ENCODE data around the gene CHST15. TPM values are rescaled to one million over a fixed set of nuclear protein-coding genes. Genes with fewer than 3 reads are reported as not detected.

CHST15 gene
- polyA plus RNA-seq, 2 donors, result 1.4 to 3.7 TPM

DNA sequence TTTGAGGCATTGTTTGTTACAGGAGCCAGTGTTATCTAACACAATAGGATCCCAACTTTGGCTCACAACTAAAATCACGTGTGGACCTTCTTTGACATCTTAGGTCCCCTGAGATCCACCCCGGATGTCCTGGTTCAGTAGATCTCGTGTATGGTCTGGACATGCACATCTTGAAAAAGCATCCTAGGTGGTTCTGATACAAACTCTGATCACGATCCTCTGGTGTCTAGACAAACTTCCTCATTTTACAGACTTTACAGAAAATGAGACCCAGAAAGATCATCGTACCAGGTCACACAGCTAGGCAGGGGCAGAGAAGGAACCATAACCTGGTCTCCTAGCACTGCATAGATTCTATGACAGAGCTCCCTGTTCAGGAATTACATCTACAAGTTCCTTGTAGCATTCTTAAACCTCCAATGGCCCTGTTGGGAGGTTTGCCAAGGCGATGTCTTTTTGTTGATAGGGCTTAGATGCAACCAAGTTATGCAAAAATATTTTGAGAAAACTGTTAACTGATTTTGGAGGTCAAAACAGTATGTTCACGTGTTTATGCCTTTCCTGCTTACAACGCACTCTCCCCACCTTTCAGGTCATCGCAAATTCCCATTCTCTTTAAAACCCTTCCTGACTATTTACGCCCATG lies 30.8 kb upstream of the CHST15 start:
- WGBS, 2 donors, result 73 to 75% methylated on average over 10 of the region's 10 CpGs
- Histone ChIP-seq H3K4me1 (ENCODE audit: control insufficient read depth in 2 of 2, insufficient read depth in 2 of 2, low read length in 1 of 2) (no peaks in the 10 kb centered on the region), H3K4me3 (ENCODE audit: low read depth in 1 of 2, low read length in 2 of 2) (no peak overlapping the region), H3K9me3 (ENCODE audit: control insufficient read depth in 2 of 2, insufficient read depth in 1 of 2, low read depth in 1 of 2, low read length in 1 of 2) (no peaks in the 10 kb centered on the region), H3K27me3 (ENCODE audit: control insufficient read depth in 1 of 2, insufficient read depth in 2 of 2, low read length in 2 of 2) (no peaks in the 10 kb centered on the region), H3K36me3 (ENCODE audit: control insufficient read depth in 2 of 2, insufficient read depth in 2 of 2, low read length in 1 of 2) (no peaks in the 10 kb centered on the region), H3K27ac (ENCODE audit: low read depth in 2 of 2, low read length in 1 of 2) (no peak overlapping the region)

DNA sequence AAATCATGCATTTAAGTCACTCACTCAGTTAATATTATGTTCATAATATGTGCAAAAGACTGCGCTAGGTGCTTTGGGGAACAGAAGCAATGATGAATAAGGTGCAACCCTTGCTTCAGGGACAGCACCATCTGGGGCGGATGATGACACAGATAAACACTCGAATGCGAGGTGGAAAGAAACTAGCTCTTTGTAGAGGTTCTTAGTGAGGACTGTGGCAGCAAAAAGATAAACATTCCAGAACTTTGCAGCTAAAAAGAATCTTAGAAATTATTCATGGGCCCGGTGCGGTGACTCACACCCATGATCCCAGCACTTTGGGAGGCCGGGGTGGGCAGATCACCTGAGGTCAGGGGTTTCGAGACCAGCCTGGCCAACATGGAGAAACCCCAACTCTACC lies 29.8 kb upstream of the CHST15 start:
- H3K4me3 ChIP-seq (ENCODE audit: low read depth in 1 of 2, low read length in 2 of 2), result no peak overlapping the region
- 85 to 86% methylated on average over 8 of the region's 8 CpGs for WGBS, 2 donors
- H3K4me1 ChIP-seq (ENCODE audit: control insufficient read depth in 2 of 2, insufficient read depth in 2 of 2, low read length in 1 of 2), result no peaks in the 10 kb centered on the region
- H3K9me3 ChIP-seq (ENCODE audit: control insufficient read depth in 2 of 2, insufficient read depth in 1 of 2, low read depth in 1 of 2, low read length in 1 of 2), result no peaks in the 10 kb centered on the region
- H3K27me3 ChIP-seq (ENCODE audit: control insufficient read depth in 1 of 2, insufficient read depth in 2 of 2, low read length in 2 of 2), result no peaks in the 10 kb centered on the region
- no peaks in the 10 kb centered on the region for H3K36me3 ChIP-seq (ENCODE audit: control insufficient read depth in 2 of 2, insufficient read depth in 2 of 2, low read length in 1 of 2)
- H3K27ac ChIP-seq (ENCODE audit: low read depth in 2 of 2, low read length in 1 of 2), result no peak overlapping the region

DNA sequence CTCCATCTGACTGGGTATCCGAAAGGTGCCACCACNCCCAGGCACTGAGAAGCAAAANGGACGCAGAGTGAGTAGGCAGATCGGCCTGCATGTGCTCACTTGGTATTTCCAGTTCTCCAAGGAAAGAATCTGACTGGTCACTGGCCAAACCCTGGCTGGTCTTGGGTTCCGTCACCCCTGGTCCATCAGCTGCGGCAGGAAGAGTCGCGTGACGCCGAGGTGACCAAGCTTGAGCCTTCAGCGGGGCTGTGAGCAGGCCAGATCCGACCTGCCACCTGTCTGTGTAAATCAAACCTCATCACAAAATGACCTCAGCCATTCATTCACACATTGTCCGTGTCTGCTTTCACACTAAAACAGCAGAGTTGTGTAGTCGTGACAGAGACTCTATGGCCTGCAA lies 28.8 kb upstream of the CHST15 start:
- H3K36me3 ChIP-seq (ENCODE audit: control insufficient read depth in 2 of 2, insufficient read depth in 2 of 2, low read length in 1 of 2), result no peaks in the 10 kb centered on the region
- WGBS, 2 donors, result 91 to 94% methylated on average over 13 of the region's 13 CpGs
- no peaks in the 10 kb centered on the region for H3K4me1 ChIP-seq (ENCODE audit: control insufficient read depth in 2 of 2, insufficient read depth in 2 of 2, low read length in 1 of 2)
- no peak overlapping the region for H3K27ac ChIP-seq (ENCODE audit: low read depth in 2 of 2, low read length in 1 of 2)
- no peaks in the 10 kb centered on the region for H3K9me3 ChIP-seq (ENCODE audit: control insufficient read depth in 2 of 2, insufficient read depth in 1 of 2, low read depth in 1 of 2, low read length in 1 of 2)
- no peak overlapping the region for H3K4me3 ChIP-seq (ENCODE audit: low read depth in 1 of 2, low read length in 2 of 2)
- no peaks in the 10 kb centered on the region for H3K27me3 ChIP-seq (ENCODE audit: control insufficient read depth in 1 of 2, insufficient read depth in 2 of 2, low read length in 2 of 2)

DNA sequence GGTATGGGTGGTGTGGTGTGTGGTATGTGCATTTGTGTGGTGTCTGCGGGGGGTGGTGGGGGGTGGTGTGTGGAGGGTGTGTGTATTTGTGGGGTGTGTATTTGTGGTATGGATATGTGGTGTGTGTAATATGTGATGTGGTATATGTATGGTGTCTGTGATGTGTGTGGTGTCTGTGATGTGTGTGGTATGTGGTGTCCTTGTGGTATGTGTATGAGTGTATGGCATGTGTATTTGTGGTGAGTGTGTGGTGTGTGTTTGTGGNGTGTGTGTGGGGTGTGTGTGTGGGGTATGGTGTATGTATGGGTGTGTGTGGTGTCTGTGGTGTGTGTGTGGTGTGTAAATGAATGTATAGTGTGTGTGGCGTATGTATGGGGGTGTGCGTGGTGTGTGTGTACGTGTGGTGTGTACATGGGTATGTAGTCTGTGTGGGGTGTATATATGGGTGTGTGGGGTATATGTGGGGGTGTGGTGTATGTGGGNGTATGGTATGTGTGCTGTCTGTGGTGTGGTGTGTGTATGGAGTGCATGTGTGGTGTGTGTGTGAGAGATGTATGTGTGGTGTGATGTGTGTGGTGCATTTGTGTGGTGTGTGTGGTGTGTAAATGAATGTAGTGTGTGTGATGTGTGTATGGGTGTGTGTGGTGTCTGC lies 27.1 kb upstream of the CHST15 start:
- H3K27ac ChIP-seq (ENCODE audit: low read depth in 2 of 2, low read length in 1 of 2), result no peak overlapping the region
- WGBS, 2 donors, result 90 to 92% methylated on average over 4 of the region's 4 CpGs
- H3K27me3 ChIP-seq (ENCODE audit: control insufficient read depth in 1 of 2, insufficient read depth in 2 of 2, low read length in 2 of 2), result no peaks in the 10 kb centered on the region
- H3K9me3 ChIP-seq (ENCODE audit: control insufficient read depth in 2 of 2, insufficient read depth in 1 of 2, low read depth in 1 of 2, low read length in 1 of 2), result no peaks in the 10 kb centered on the region
- H3K4me3 ChIP-seq (ENCODE audit: low read depth in 1 of 2, low read length in 2 of 2), result no peak overlapping the region
- no peaks in the 10 kb centered on the region for H3K36me3 ChIP-seq (ENCODE audit: control insufficient read depth in 2 of 2, insufficient read depth in 2 of 2, low read length in 1 of 2)
- H3K4me1 ChIP-seq (ENCODE audit: control insufficient read depth in 2 of 2, insufficient read depth in 2 of 2, low read length in 1 of 2), result no peaks in the 10 kb centered on the region

DNA sequence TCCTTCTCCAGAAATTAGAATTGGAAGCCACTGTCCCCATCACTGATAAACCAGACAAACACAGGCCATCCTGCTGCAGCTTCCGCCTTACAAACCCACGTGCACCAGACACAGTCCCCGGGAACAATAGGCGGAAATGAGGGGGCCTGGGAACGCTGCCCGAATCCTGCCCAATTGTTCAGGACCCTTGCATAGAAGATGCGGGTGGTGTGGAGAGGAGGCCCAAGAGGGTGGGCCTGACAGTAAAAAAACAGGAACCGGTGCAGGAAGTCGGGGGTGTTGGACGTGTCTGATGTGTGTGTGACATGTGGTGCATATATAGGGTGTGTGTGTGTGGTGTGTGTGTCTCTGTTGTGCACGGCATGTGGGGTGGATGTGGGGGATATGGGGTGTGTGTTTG lies 26.5 kb upstream of the CHST15 start:
- Histone ChIP-seq H3K4me3 (ENCODE audit: low read depth in 1 of 2, low read length in 2 of 2) (no peak overlapping the region), H3K27me3 (ENCODE audit: control insufficient read depth in 1 of 2, insufficient read depth in 2 of 2, low read length in 2 of 2) (no peaks in the 10 kb centered on the region), H3K36me3 (ENCODE audit: control insufficient read depth in 2 of 2, insufficient read depth in 2 of 2, low read length in 1 of 2) (no peaks in the 10 kb centered on the region), H3K4me1 (ENCODE audit: control insufficient read depth in 2 of 2, insufficient read depth in 2 of 2, low read length in 1 of 2) (no peaks in the 10 kb centered on the region), H3K27ac (ENCODE audit: low read depth in 2 of 2, low read length in 1 of 2) (no peak overlapping the region), H3K9me3 (ENCODE audit: control insufficient read depth in 2 of 2, insufficient read depth in 1 of 2, low read depth in 1 of 2, low read length in 1 of 2) (no peaks in the 10 kb centered on the region)
- WGBS, 2 donors, result 58 to 71% methylated on average over 11 of the region's 11 CpGs

GRCh38 chr10:124119216-124119615 lies 25.8 kb upstream of the CHST15 start:
- Histone ChIP-seq H3K4me3 (ENCODE audit: low read depth in 1 of 2, low read length in 2 of 2) (no peak overlapping the region), H3K36me3 (ENCODE audit: control insufficient read depth in 2 of 2, insufficient read depth in 2 of 2, low read length in 1 of 2) (no peaks in the 10 kb centered on the region), H3K27me3 (ENCODE audit: control insufficient read depth in 1 of 2, insufficient read depth in 2 of 2, low read length in 2 of 2) (no peaks in the 10 kb centered on the region), H3K9me3 (ENCODE audit: control insufficient read depth in 2 of 2, insufficient read depth in 1 of 2, low read depth in 1 of 2, low read length in 1 of 2) (no peaks in the 10 kb centered on the region), H3K27ac (ENCODE audit: low read depth in 2 of 2, low read length in 1 of 2) (no peak overlapping the region), H3K4me1 (ENCODE audit: control insufficient read depth in 2 of 2, insufficient read depth in 2 of 2, low read length in 1 of 2) (no peaks in the 10 kb centered on the region)
- 64 to 71% methylated on average over 4 of the region's 4 CpGs for WGBS, 2 donors

GRCh38 chr10:124117833-124118232 lies 24.4 kb upstream of the CHST15 start:
- WGBS, 2 donors, result 84 to 89% methylated on average over 6 of the region's 6 CpGs
- no peaks in the 10 kb centered on the region for H3K4me1 ChIP-seq (ENCODE audit: control insufficient read depth in 2 of 2, insufficient read depth in 2 of 2, low read length in 1 of 2)
- no peak overlapping the region for H3K4me3 ChIP-seq (ENCODE audit: low read depth in 1 of 2, low read length in 2 of 2)
- no peaks in the 10 kb centered on the region for H3K27me3 ChIP-seq (ENCODE audit: control insufficient read depth in 1 of 2, insufficient read depth in 2 of 2, low read length in 2 of 2)
- H3K9me3 ChIP-seq (ENCODE audit: control insufficient read depth in 2 of 2, insufficient read depth in 1 of 2, low read depth in 1 of 2, low read length in 1 of 2), result no peaks in the 10 kb centered on the region
- no peak overlapping the region for H3K27ac ChIP-seq (ENCODE audit: low read depth in 2 of 2, low read length in 1 of 2)
- H3K36me3 ChIP-seq (ENCODE audit: control insufficient read depth in 2 of 2, insufficient read depth in 2 of 2, low read length in 1 of 2), result no peaks in the 10 kb centered on the region

- no peak overlapping the region for H3K4me3 ChIP-seq (ENCODE audit: low read depth in 1 of 2, low read length in 2 of 2)
- H3K27me3 ChIP-seq (ENCODE audit: control insufficient read depth in 1 of 2, insufficient read depth in 2 of 2, low read length in 2 of 2), result no peaks in the 10 kb centered on the region
- 87 to 88% methylated on average over 5 of the region's 5 CpGs for WGBS, 2 donors
- H3K36me3 ChIP-seq (ENCODE audit: control insufficient read depth in 2 of 2, insufficient read depth in 2 of 2, low read length in 1 of 2), result no peaks in the 10 kb centered on the region
- H3K4me1 ChIP-seq (ENCODE audit: control insufficient read depth in 2 of 2, insufficient read depth in 2 of 2, low read length in 1 of 2), result no peaks in the 10 kb centered on the region
- no peaks in the 10 kb centered on the region for H3K9me3 ChIP-seq (ENCODE audit: control insufficient read depth in 2 of 2, insufficient read depth in 1 of 2, low read depth in 1 of 2, low read length in 1 of 2)
- H3K27ac ChIP-seq (ENCODE audit: low read depth in 2 of 2, low read length in 1 of 2), result no peak overlapping the region
Measured at GRCh38 chr10:124117511-124117785, 24.1 kb upstream of the CHST15 start.

DNA sequence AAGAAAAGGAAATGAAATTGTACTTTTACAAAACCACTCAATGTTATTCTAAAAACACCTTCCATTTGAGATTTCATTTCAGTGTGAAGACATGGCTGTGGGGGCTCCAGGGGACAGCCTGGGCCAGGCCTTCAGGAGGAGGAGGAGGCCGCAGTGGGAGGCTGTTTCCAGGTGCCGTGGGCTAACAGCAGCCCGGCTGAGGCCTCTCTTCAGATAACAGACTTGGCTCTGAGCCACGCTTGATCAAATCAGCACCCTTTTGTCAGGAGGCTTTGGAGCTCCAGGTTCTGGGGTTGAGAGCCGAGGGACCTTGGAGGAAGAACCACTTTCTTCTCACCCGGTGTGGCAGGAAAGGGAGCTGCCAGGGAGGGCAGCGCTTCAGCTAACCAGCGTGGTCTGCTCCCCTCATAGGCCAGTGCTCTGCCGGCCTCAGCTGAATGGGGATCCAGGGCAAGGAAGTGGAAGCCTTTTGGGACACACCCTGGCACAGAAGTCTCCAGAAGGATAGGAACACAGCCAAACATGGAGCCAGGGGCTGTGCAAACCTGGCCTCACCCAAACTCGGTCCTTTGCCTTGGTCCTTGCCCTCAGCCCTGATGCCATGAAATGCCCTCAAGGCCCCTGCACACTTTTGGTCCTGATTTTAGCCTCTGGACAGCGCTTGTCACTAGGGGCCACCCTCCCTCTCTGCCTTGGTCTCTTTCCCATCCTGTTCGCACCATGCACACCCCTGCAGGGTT lies 23.5 kb upstream of the CHST15 start:
- 65 to 76% methylated on average over 12 of the region's 12 CpGs for WGBS, 2 donors
- Histone ChIP-seq H3K27ac (ENCODE audit: low read depth in 2 of 2, low read length in 1 of 2) (no peak overlapping the region), H3K36me3 (ENCODE audit: control insufficient read depth in 2 of 2, insufficient read depth in 2 of 2, low read length in 1 of 2) (no peaks in the 10 kb centered on the region), H3K9me3 (ENCODE audit: control insufficient read depth in 2 of 2, insufficient read depth in 1 of 2, low read depth in 1 of 2, low read length in 1 of 2) (no peaks in the 10 kb centered on the region), H3K27me3 (ENCODE audit: control insufficient read depth in 1 of 2, insufficient read depth in 2 of 2, low read length in 2 of 2) (no peaks in the 10 kb centered on the region), H3K4me1 (ENCODE audit: control insufficient read depth in 2 of 2, insufficient read depth in 2 of 2, low read length in 1 of 2) (no peaks in the 10 kb centered on the region), H3K4me3 (ENCODE audit: low read depth in 1 of 2, low read length in 2 of 2) (no peak overlapping the region)

DNA sequence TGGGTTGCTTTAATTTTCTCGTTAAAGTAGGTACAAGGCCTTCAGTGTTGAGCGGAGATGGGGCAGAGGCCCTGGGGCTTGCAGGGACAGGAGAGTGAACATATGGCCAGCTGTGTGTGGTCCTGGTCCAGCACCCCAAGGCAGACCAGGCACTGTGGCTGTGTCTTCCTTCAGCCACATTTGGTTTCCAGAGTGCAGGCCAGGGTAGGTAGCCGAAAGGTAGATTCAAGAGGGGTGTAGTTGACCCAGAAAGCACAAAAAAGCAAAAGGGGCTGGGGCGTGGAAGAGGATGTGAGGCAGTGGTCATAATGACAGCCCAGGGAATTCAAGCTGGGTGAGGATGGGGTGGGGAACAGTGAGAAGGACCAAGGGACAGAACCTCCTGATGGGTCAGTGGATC lies 21.3 kb upstream of the CHST15 start:
- Histone ChIP-seq H3K36me3 (ENCODE audit: control insufficient read depth in 2 of 2, insufficient read depth in 2 of 2, low read length in 1 of 2) (no peaks in the 10 kb centered on the region), H3K9me3 (ENCODE audit: control insufficient read depth in 2 of 2, insufficient read depth in 1 of 2, low read depth in 1 of 2, low read length in 1 of 2) (no peaks in the 10 kb centered on the region), H3K4me1 (ENCODE audit: control insufficient read depth in 2 of 2, insufficient read depth in 2 of 2, low read length in 1 of 2) (no peaks in the 10 kb centered on the region), H3K27me3 (ENCODE audit: control insufficient read depth in 1 of 2, insufficient read depth in 2 of 2, low read length in 2 of 2) (no peaks in the 10 kb centered on the region), H3K4me3 (ENCODE audit: low read depth in 1 of 2, low read length in 2 of 2) (no peak overlapping the region), H3K27ac (ENCODE audit: low read depth in 2 of 2, low read length in 1 of 2) (no peak overlapping the region)
- 95 to 96% methylated on average over 4 of the region's 4 CpGs for WGBS, 2 donors

All from esophagus (tissue), 2 donors.